ENCODE measurements around the gene TCEA2. TPM values are rescaled to one million over a fixed set of nuclear protein-coding genes. Genes with fewer than 3 reads are reported as not detected.

Gene TCEA2
- total and polyA plus RNA-seq, 9 of the 15 experiments (the other 6 are each of a cell fraction or from before 2014, with no cell fraction given) = 1.4 to 28.7 (median 5.4) TPM

- TF ChIP-seq ARID1B (IDR thresholded peaks at IDR 0.05) (peak; percentile 34; the same call in 1 of the 2 replicates), RBM22 (IDR thresholded peaks at IDR 0.05; ENCODE audit: low read depth, low read length, poor library complexity, severe bottlenecking) (peak; percentile 37), SMAD4 (CRISPR knock-in tag; conservative IDR thresholded peaks at IDR 0.05) (peak; percentile 61), NFIC (IDR thresholded peaks at IDR 0.05) (0 out of 2 replicates have a peak, but pooled peaks have one; percentile 9), NR2C2 (CRISPR knock-in tag; IDR thresholded peaks at IDR 0.05) (peak; percentile 89), NR2C2 (tag; IDR thresholded peaks at IDR 0.05) (peak; percentile 71; the same call in 1 of the 2 replicates), POLR2G (IDR thresholded peaks at IDR 0.05; ENCODE audit: low read depth, low read length) (0 out of 2 replicates have a peak, but pooled peaks have one; percentile 45), MEIS2 (IDR thresholded peaks at IDR 0.05; ENCODE audit: partially characterized antibody) (peak; percentile 52), RBFOX2 (IDR thresholded peaks at IDR 0.05; ENCODE audit: low read depth, low read length) (peak; percentile 18; the same call in 1 of the 2 replicates), MAZ (CRISPR knock-in tag; conservative IDR thresholded peaks at IDR 0.05 in 1 of 2, IDR thresholded peaks at IDR 0.05 in 1 of 2) (0 out of 4 replicates have a peak, but pooled peaks of 1 of the 2 experiments have one; percentile 40), DPF2 (IDR thresholded peaks at IDR 0.05) (0 out of 2 replicates have a peak, but pooled peaks have one; percentile 45), NR2C1 (IDR thresholded peaks at IDR 0.05) (peak; percentile 92), NR2C1 (tag; IDR thresholded peaks at IDR 0.05) (peak; percentile 90), CREB3L1 (IDR thresholded peaks at IDR 0.05; ENCODE audit: borderline replicate concordance, low read depth) (peak; percentile 44; the same call in 1 of the 2 replicates), E2F6 (IDR thresholded peaks at IDR 0.05; ENCODE audit: borderline replicate concordance in 1 of 2, extremely low read depth in 1 of 2, insufficient read depth in 1 of 2, insufficient read length in 1 of 2, low read depth in 1 of 2, low read length in 1 of 2, poor library complexity in 1 of 2, severe bottlenecking in 1 of 2) (no peak), TFAP4 (CRISPR knock-in tag; IDR thresholded peaks at IDR 0.05; ENCODE audit: borderline replicate concordance) (peak; percentile 67; the same call in 1 of the 2 replicates), ZNF217 (CRISPR knock-in tag; IDR thresholded peaks at IDR 0.05) (no peak)
- TF ChIP-seq, protein P1, sequence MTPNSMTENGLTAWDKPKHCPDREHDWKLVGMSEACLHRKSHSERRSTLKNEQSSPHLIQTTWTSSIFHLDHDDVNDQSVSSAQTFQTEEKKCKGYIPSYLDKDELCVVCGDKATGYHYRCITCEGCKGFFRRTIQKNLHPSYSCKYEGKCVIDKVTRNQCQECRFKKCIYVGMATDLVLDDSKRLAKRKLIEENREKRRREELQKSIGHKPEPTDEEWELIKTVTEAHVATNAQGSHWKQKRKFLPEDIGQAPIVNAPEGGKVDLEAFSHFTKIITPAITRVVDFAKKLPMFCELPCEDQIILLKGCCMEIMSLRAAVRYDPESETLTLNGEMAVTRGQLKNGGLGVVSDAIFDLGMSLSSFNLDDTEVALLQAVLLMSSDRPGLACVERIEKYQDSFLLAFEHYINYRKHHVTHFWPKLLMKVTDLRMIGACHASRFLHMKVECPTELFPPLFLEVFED (CRISPR knock-in tag; conservative IDR thresholded peaks at IDR 0.05) = no peak
Observed at GRCh38 chr20:64036346-64037198, 26.4 kb upstream of the TCEA2 start (continued).
